DOHH2 (cell line): Measurements from ENCODE around the gene ABTB2.
A peak's percentile ranks its signal among the peaks of the same experiment; 100 is the strongest.

ENCODE experiments used
- H3F3A ChIP-seq: fragments of 200-600 bp; sonication (generic), shearing (Covaris generic); 2 replicates; pipeline ENCODE4 v1.6.0; 2016; ENCODE audit warnings: antibody characterized with exemption, mild to moderate bottlenecking; ENCODE audit not compliant: control insufficient read depth, insufficient read depth
- H3K27ac ChIP-seq: fragments of 200-600 bp; sonication (generic); 2 replicates; pipeline ENCODE4 v1.5.1; 2014; ENCODE audit warnings: low read depth, mild to moderate bottlenecking, low read length, moderate library complexity
- H3K27me3 ChIP-seq: fragments of 200-600 bp; sonication (generic); 2 replicates; pipeline ENCODE4 v1.6.1; 2014; ENCODE audit warnings: mild to moderate bottlenecking, low read length, mixed read lengths; ENCODE audit not compliant: control insufficient read depth
- H3K36me3 ChIP-seq: fragments of 200-600 bp; sonication (generic); 2 replicates; pipeline ENCODE4 v1.6.1; 2014; ENCODE audit warnings: mild to moderate bottlenecking, low read length, moderate library complexity, mixed read lengths; ENCODE audit not compliant: control insufficient read depth
- H3K4me1 ChIP-seq: fragments of 200-600 bp; sonication (generic); 2 replicates; pipeline ENCODE4 v1.6.1; 2014; ENCODE audit warnings: mild to moderate bottlenecking, low read length, mixed read lengths; ENCODE audit not compliant: control insufficient read depth
- H3K4me2 ChIP-seq: fragments of 200-600 bp; sonication (generic); 2 replicates; pipeline ENCODE4 v1.6.0; 2014; ENCODE audit warnings: mild to moderate bottlenecking, low read length, moderate library complexity
- H3K4me3 ChIP-seq: fragments of 200-600 bp; sonication (generic); 2 replicates; pipeline ENCODE4 v1.5.1; 2014; ENCODE audit warnings: mild to moderate bottlenecking, low read length, mixed read lengths
- H3K79me2 ChIP-seq: fragments of 200-600 bp; sonication (generic); 2 replicates; pipeline ENCODE4 v1.6.1; 2014; ENCODE audit warnings: mild to moderate bottlenecking, low read length, mixed read lengths; ENCODE audit not compliant: control insufficient read depth
- H3K9me2 ChIP-seq: fragments of 200-600 bp; sonication (generic); replicated peaks from 2 replicates; pipeline ENCODE4 v1.6.1; 2014; ENCODE audit warnings: mild to moderate bottlenecking, low read length, mixed read lengths; ENCODE audit not compliant: control insufficient read depth
- H3K9me3 ChIP-seq: fragments of 200-600 bp; sonication (generic); 2 replicates; pipeline ENCODE4 v1.6.1; 2014; ENCODE audit warnings: antibody characterized with exemption, low read length, mixed read lengths; ENCODE audit not compliant: control insufficient read depth, insufficient read depth
- H4K20me1 ChIP-seq: fragments of 200-600 bp; sonication (generic); 2 replicates; pipeline ENCODE4 v1.6.0; 2014; ENCODE audit warnings: low read depth, mild to moderate bottlenecking, antibody characterized with exemption, low read length, moderate library complexity; ENCODE audit not compliant: control insufficient read depth, insufficient read depth
- CTCF ChIP-seq: fragments of 200-600 bp; sonication (generic); IDR thresholded peaks from one replicate; pipeline ENCODE4 v1.5.1; 2014; ENCODE audit warnings: antibody characterized with exemption, mild to moderate bottlenecking, low read depth, low read length; ENCODE audit not compliant: poor library complexity, severe bottlenecking
- EZH2phosphoT487 ChIP-seq: fragments of 200-600 bp; sonication (generic); IDR thresholded peaks from 2 replicates; pipeline ENCODE4 v1.6.1; 2017; ENCODE audit warnings: borderline replicate concordance, mild to moderate bottlenecking, antibody characterized with exemption, low read length, moderate library complexity, mixed read lengths

Gene ABTB2

GRCh38 chr11:34104680-34105078, 253.1 kb downstream of the ABTB2 start:
- H3K79me2 ChIP-seq = peaks cover 45% of the 10 kb centered on the region
- peak overlapping the region; percentile 89 for H3K4me3 ChIP-seq
- no peaks in the 10 kb centered on the region for H3K27me3 ChIP-seq
- peak overlapping the region; percentile 87 for H3K27ac ChIP-seq
- TF ChIP-seq EZH2phosphoT487 (no peak), CTCF (no peak)
- H3K9me3 ChIP-seq = no peaks in the 10 kb centered on the region
- no peaks in the 10 kb centered on the region for H3K9me2 ChIP-seq
- peaks cover 74% of the 10 kb centered on the region for H3K36me3 ChIP-seq
- H4K20me1 ChIP-seq = no peaks in the 10 kb centered on the region
- H3K4me2 ChIP-seq = peak overlapping the region; percentile 91
- peaks cover 66% of the 10 kb centered on the region for H3K4me1 ChIP-seq
- peaks cover 48% of the 10 kb centered on the region for H3F3A ChIP-seq
